Measurements from ENCODE around the gene SLC9A7.

GRCh38 chrX:46665232-46666152, 93.4 kb downstream of the SLC9A7 start:
- TF ChIP-seq SIN3A (IDR thresholded peaks at IDR 0.05; ENCODE audit: borderline replicate concordance, insufficient read depth, low read length): no peak
- TF ChIP-seq TAF1 (IDR thresholded peaks at IDR 0.05; ENCODE audit: borderline replicate concordance, insufficient read depth, low read length): no peak
- TF ChIP-seq, protein P1, sequence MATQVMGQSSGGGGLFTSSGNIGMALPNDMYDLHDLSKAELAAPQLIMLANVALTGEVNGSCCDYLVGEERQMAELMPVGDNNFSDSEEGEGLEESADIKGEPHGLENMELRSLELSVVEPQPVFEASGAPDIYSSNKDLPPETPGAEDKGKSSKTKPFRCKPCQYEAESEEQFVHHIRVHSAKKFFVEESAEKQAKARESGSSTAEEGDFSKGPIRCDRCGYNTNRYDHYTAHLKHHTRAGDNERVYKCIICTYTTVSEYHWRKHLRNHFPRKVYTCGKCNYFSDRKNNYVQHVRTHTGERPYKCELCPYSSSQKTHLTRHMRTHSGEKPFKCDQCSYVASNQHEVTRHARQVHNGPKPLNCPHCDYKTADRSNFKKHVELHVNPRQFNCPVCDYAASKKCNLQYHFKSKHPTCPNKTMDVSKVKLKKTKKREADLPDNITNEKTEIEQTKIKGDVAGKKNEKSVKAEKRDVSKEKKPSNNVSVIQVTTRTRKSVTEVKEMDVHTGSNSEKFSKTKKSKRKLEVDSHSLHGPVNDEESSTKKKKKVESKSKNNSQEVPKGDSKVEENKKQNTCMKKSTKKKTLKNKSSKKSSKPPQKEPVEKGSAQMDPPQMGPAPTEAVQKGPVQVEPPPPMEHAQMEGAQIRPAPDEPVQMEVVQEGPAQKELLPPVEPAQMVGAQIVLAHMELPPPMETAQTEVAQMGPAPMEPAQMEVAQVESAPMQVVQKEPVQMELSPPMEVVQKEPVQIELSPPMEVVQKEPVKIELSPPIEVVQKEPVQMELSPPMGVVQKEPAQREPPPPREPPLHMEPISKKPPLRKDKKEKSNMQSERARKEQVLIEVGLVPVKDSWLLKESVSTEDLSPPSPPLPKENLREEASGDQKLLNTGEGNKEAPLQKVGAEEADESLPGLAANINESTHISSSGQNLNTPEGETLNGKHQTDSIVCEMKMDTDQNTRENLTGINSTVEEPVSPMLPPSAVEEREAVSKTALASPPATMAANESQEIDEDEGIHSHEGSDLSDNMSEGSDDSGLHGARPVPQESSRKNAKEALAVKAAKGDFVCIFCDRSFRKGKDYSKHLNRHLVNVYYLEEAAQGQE (IDR thresholded peaks at IDR 0.05; ENCODE audit: insufficient read depth in 1 of 2, low read depth in 2 of 2, low read length in 2 of 2): no peak
